Left hindlimb (tissue), 1 donor: ENCODE data around the gene PCDHB12.
"Not testable (repeated sequence)": the region's sequence is repeated elsewhere in the genome, so short reads cannot be mapped to it uniquely, and the experiment has no call there.

Experiments
- DNase-seq: peaks from one replicate; pipeline ENCODE4 v3.0.0-alpha.2; 2018

Gene PCDHB12

GRCh38 chr5:141210849-141211248 lies 2.3 kb downstream of the PCDHB12 start:
- not testable (repeated sequence) for DNase-seq

GRCh38 chr5:141213656-141214339 lies 5.3 kb downstream of the PCDHB12 start, which contains the start of gene PCDHB13:
Gene PCDHB13 (plus strand): TSS chr5:141213919. CDS start chr5:141214124, 205 bp downstream.
- not testable (repeated sequence) for DNase-seq

GRCh38 chr5:141214583-141214982 lies 6.1 kb downstream of the PCDHB12 start:
- not testable (repeated sequence) for DNase-seq

GRCh38 chr5:141215504-141215903 lies 7.0 kb downstream of the PCDHB12 start:
- not testable (repeated sequence) for DNase-seq

GRCh38 chr5:141216035-141216434 lies 7.5 kb downstream of the PCDHB12 start:
- not testable (repeated sequence) for DNase-seq

GRCh38 chr5:141223112-141223783 lies 14.7 kb downstream of the PCDHB12 start, which contains the start of gene PCDHB14:
Gene PCDHB14 (plus strand): TSS chr5:141223343. CDS start chr5:141223506, 163 bp downstream.
- no peak for DNase-seq

GRCh38 chr5:141224844-141225243 lies 16.3 kb downstream of the PCDHB12 start:
- not testable (repeated sequence) for DNase-seq

GRCh38 chr5:141225421-141225820 lies 16.9 kb downstream of the PCDHB12 start:
- DNase-seq, result not testable (repeated sequence)

GRCh38 chr5:141234109-141234667 lies 25.7 kb downstream of the PCDHB12 start:
- no peak for DNase-seq

GRCh38 chr5:141235922-141236321 lies 27.4 kb downstream of the PCDHB12 start:
- DNase-seq, result not testable (repeated sequence)

- no peak for DNase-seq
Measured at GRCh38 chr5:141236516-141237313, 28.2 kb downstream of the PCDHB12 start.

- DNase-seq, result no peak
Measured at GRCh38 chr5:141241496-141241895, 33.0 kb downstream of the PCDHB12 start.

- no peak for DNase-seq
Measured at GRCh38 chr5:141245250-141245717, 36.8 kb downstream of the PCDHB12 start, which contains the start of gene PCDHB15. Gene PCDHB15 (plus strand): TSS chr5:141245395. CDS start chr5:141245579, 184 bp downstream.

GRCh38 chr5:141246971-141247370 lies 38.5 kb downstream of the PCDHB12 start:
- not testable (repeated sequence) for DNase-seq

- not testable (repeated sequence) for DNase-seq
Measured at GRCh38 chr5:141247434-141247833, 38.9 kb downstream of the PCDHB12 start.

GRCh38 chr5:141250576-141250975 lies 42.1 kb downstream of the PCDHB12 start:
- DNase-seq, result no peak

- DNase-seq, result no peak
Measured at GRCh38 chr5:141258464-141258863, 49.9 kb downstream of the PCDHB12 start.

GRCh38 chr5:141258948-141259347 lies 50.4 kb downstream of the PCDHB12 start:
- no peak for DNase-seq

- DNase-seq, result no peak
Measured at GRCh38 chr5:141260458-141261237, 52.1 kb downstream of the PCDHB12 start.

- no peak for DNase-seq
Measured at GRCh38 chr5:141261238-141261546, 52.7 kb downstream of the PCDHB12 start.
